A673 (cell line): ENCODE results near the gene VAV2. TPM values are rescaled to one million over a fixed set of nuclear protein-coding genes. Genes with fewer than 3 reads are reported as not detected.

Source experiments
- BruUV-seq: library from RNA; stranded (reverse); fragments of 400-500 nt; replicated peaks from 2 replicates; lab custom pipeline; 2021; lab: Mats Ljungman, UMichigan
- CTCF ChIA-PET: fragments of 300-600 bp; sonication (Branson Sonifier 250); formaldehyde crosslinking; loops from one replicate; lab custom pipeline; 2022; ENCODE audit warnings: antibody characterized with exemption; lab: Charles Lee
- POLR2A ChIA-PET: fragments of 300-600 bp; sonication (Branson Sonifier 250); formaldehyde crosslinking; loops from one replicate; lab custom pipeline; 2022; ENCODE audit warnings: antibody characterized with exemption; ENCODE audit not compliant: low non-redundant PET; lab: Charles Lee
- DNase-seq: peaks from one replicate; pipeline ENCODE4 v3.0.0-alpha.2; 2015; ENCODE audit warnings: low spot score
- H3K27ac ChIP-seq: fragments of 200-600 bp; sonication (generic); 2 replicates; pipeline ENCODE4 v1.5.1; 2016; ENCODE audit warnings: mixed run types, low read depth, mild to moderate bottlenecking, mixed read lengths, antibody characterized with exemption, low read length; ENCODE audit not compliant: poor library complexity, severe bottlenecking
- H3K27me3 ChIP-seq: fragments of 200-600 bp; sonication (generic); replicated peaks from 2 replicates; pipeline ENCODE4 v1.6.1; 2017; ENCODE audit warnings: mixed run types, low read depth, mild to moderate bottlenecking, mixed read lengths, antibody characterized with exemption, low read length; ENCODE audit not compliant: insufficient read depth, poor library complexity
- H3K36me3 ChIP-seq: fragments of 200-600 bp; sonication (generic); 2 replicates; pipeline ENCODE4 v1.6.1; 2016; ENCODE audit warnings: mixed run types, mild to moderate bottlenecking, mixed read lengths, antibody characterized with exemption, low read length; ENCODE audit not compliant: insufficient read depth, poor library complexity, severe bottlenecking
- H3K4me1 ChIP-seq: fragments of 200-600 bp; sonication (generic); 2 replicates; pipeline ENCODE4 v1.6.1; 2017; ENCODE audit warnings: mixed run types, mild to moderate bottlenecking, mixed read lengths, antibody characterized with exemption, low read length; ENCODE audit not compliant: insufficient read depth, poor library complexity, severe bottlenecking
- H3K4me3 ChIP-seq: fragments of 200-600 bp; sonication (generic); 2 replicates; pipeline ENCODE4 v1.5.1; 2016; ENCODE audit warnings: low read depth, mixed run types, mild to moderate bottlenecking, mixed read lengths, low read length; ENCODE audit not compliant: poor library complexity, severe bottlenecking
- H3K9me3 ChIP-seq: fragments of 200-600 bp; sonication (generic); 2 replicates; pipeline ENCODE4 v1.6.1; 2016; ENCODE audit warnings: mixed run types, low read depth, mild to moderate bottlenecking, mixed read lengths, antibody characterized with exemption, low read length; ENCODE audit not compliant: poor library complexity, severe bottlenecking
- EZH2 ChIP-seq: fragments of 200-600 bp; sonication (generic); IDR thresholded peaks from 2 replicates; pipeline ENCODE4 v1.6.1; 2017; ENCODE audit warnings: borderline replicate concordance, low read depth, mild to moderate bottlenecking, mixed read lengths, antibody characterized with exemption, low read length; ENCODE audit not compliant: poor library complexity, severe bottlenecking
- intact Hi-C: fragments of 100-400 bp; cut with micrococcal nuclease; formaldehyde crosslinking; loops from one replicate; pipeline ENCODE4 v1.10.0; 2022; ENCODE audit not compliant: unreplicated experiment
- total RNA-seq: library from RNA; stranded (reverse); gene quantifications from 2 replicates; pipeline ENCODE4 v1.2.3, GENCODE V29; 2021
- TF ChIP-seq, protein P1 (sequence below): fragments of 300-800, 200-600 bp; sonication (generic); conservative IDR thresholded peaks from 2 replicates; pipeline ENCODE4 v1.5.1; 2017; ENCODE audit warnings: low read depth, mild to moderate bottlenecking, antibody characterized with exemption, low read length, moderate library complexity, mixed read lengths

The VAV2 gene
- total RNA-seq, 1 experiment from 2014 or later, result 16.4 TPM

GRCh38 chr9:133788819-133789717 lies 203.1 kb downstream of the VAV2 start:
- no TSS peak for BruUV-seq
- H3K27ac ChIP-seq, result peak overlapping the region; percentile 90
- intact Hi-C loops, result no loop called here
- no peaks in the 10 kb centered on the region for H3K36me3 ChIP-seq
- no peaks in the 10 kb centered on the region for H3K27me3 ChIP-seq
- POLR2A ChIA-PET, result interaction anchor here (0.7 kb wide), 1 partner anchor 677 kb away, joined by 16 read pairs; no protein-coding TSS in a partner anchor
- H3K9me3 ChIP-seq, result no peaks in the 10 kb centered on the region
- DNase-seq, result peak; percentile 95
- TF ChIP-seq EZH2, result no peak
- TF ChIP-seq, protein P1, sequence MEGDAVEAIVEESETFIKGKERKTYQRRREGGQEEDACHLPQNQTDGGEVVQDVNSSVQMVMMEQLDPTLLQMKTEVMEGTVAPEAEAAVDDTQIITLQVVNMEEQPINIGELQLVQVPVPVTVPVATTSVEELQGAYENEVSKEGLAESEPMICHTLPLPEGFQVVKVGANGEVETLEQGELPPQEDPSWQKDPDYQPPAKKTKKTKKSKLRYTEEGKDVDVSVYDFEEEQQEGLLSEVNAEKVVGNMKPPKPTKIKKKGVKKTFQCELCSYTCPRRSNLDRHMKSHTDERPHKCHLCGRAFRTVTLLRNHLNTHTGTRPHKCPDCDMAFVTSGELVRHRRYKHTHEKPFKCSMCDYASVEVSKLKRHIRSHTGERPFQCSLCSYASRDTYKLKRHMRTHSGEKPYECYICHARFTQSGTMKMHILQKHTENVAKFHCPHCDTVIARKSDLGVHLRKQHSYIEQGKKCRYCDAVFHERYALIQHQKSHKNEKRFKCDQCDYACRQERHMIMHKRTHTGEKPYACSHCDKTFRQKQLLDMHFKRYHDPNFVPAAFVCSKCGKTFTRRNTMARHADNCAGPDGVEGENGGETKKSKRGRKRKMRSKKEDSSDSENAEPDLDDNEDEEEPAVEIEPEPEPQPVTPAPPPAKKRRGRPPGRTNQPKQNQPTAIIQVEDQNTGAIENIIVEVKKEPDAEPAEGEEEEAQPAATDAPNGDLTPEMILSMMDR, result 0 out of 2 replicates have a peak, but pooled peaks have one; percentile 11
- CTCF ChIA-PET, result interaction anchor here (0.7 to 1.3 kb wide), 6 partner anchors 166 to 206 kb away, joined by 3 to 19 read pairs (median 4); no protein-coding TSS in a partner anchor
- peaks cover 29% of the 10 kb centered on the region for H3K4me1 ChIP-seq
- H3K4me3 ChIP-seq, result no peak overlapping the region

DNA sequence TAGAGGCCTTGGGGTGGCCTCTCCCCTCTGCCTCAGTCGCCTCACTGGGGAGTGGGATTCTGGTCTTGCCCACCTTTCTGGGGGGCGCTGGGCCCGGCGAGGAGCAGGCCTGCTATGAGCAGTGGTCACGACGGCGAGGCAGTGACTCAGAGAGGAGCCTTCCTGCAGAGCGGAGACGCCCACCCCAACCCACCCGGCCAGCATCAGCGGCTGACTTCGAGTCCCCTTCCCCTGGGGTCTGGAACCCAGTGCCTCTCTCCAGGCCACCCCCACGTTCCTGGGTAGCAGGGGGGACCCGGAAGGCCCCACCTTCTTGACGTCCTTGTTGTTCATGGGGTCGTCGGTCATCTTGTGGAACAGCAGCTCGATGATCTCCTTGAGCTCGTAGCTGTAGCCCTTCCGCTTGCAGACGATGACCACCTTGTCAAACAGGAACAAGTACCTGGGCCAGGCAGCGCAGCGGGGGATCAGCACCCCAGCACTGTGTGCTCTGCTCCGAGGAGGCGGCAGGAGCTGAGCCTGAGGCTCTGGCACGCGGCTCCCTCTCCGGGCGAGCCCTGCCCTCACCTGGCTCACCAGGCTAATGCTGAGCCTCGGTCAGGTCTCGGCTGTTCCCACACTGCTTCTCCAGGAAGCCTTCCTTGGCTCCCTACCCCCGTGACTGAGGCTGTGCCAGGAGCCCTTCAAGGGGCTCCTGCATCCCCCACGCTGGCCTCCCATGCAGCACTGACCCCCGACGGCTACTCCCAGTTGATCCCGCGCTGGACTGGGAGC lies 203.9 kb downstream of the VAV2 start:
- intact Hi-C loops, result no loop called here
- Histone ChIP-seq H3K27me3 (no peaks in the 10 kb centered on the region), H3K4me3 (no peak overlapping the region), H3K4me1 (peaks cover 29% of the 10 kb centered on the region), H3K9me3 (no peaks in the 10 kb centered on the region), H3K36me3 (no peaks in the 10 kb centered on the region), H3K27ac (peak overlapping the region; percentile 90)
- CTCF ChIA-PET, result interaction anchor here (0.7 to 1.3 kb wide), 2 partner anchors 167 to 206 kb away, joined by 3 read pairs; no protein-coding TSS in a partner anchor
- TF ChIP-seq EZH2, result no peak
- TF ChIP-seq, protein P1, result no peak
- no TSS peak for BruUV-seq
- peak; percentile 12 for DNase-seq
- POLR2A ChIA-PET, result no interaction called here

DNA sequence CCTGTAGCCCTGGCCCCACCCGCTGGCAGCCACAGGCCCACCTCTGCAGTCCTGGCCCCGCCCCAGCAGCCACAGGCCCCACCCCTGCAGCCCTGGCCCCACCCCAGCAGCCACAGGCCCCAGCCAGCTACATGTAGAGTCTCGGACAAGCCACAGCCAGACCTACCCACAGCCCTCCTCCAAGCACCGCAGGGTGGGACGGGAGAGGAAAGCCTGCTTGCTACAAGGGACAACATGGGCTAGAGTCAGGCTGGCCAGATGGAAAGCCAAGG lies 204.4 kb downstream of the VAV2 start:
- H3K4me1 ChIP-seq, result peaks cover 29% of the 10 kb centered on the region
- no peak overlapping the region for H3K4me3 ChIP-seq
- BruUV-seq, result no TSS peak
- H3K9me3 ChIP-seq, result no peaks in the 10 kb centered on the region
- peak; percentile 76 for DNase-seq
- H3K36me3 ChIP-seq, result no peaks in the 10 kb centered on the region
- ChIA-PET CTCF (no interaction called here), POLR2A (no interaction called here)
- no peak overlapping the region for H3K27ac ChIP-seq
- H3K27me3 ChIP-seq, result no peaks in the 10 kb centered on the region
- intact Hi-C loops, result no loop called here
- TF ChIP-seq, protein P1, result no peak
- TF ChIP-seq EZH2, result no peak
